Germinal center (tissue), 1 donor: Measurements from ENCODE around the gene KIF3B.
"Not testable (repeated sequence)": the region's sequence is repeated elsewhere in the genome, so short reads cannot be mapped to it uniquely, and the experiment has no call there.

Experiments used
- DNase-seq: peaks from one replicate; pipeline ENCODE4 v3.0.0; 2012; ENCODE audit warnings: mixed read lengths, low spot score

KIF3B gene

DNA sequence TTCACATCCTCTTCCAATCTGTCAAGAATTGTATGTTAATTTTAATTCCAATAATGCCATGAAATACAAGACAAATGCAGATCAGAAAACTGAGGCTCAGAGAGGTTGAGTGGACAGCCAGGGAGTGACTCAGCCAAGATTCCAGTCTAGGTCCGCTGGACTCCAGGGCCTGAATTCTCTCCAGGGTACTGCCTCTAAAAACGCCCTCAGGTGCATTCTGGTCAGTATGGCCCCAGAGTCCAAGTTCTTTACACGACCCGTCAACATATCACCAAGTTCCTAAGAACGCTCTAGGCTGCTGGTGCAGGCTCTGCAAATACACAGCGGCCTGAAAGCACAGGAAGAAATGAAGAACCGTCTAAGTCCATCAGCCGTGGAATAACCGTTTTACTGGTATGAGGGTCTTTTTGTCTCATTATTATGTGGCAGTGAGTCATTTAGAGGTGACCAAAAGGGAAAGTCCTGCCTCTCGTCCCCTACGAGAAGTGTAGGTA, 80.0 kb downstream of the KIF3B start:
- no peak for DNase-seq

DNA sequence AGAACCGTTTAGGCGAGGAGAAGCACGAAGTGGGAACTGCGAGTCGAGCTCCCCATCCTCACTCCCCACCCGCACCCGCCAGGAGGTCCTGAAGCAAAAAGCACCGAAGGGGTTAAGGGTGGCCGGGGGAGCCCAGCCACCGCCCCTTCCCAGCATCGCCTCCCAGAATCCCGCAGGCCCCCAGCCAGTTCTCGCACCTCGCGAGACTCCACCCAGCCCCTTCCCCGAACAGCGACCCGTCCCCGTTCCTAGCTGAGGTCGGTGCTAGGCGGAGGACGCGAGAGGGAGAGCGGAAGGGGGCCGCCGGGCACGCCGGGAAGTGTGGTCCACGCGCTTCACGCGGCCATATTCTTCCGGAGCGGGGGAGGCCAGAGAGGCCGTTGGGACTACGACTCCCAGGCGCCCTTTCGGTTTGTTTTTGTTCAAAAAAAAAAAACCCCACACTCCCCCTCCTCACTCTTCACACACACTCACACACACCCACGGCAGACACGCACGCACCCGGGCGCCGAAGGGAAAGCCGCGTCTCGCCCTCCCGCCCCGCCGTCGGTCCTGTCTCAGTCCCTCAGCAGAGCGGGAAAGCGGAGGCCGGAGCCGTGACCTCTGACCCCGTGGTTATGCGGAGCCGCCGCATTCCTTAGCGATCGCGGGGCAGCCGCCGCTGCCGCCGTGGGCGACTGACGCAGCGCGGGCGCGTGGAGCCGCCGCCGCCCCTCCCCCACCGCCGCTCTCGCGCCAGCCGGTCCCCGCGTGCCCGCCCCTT, 80.6 kb downstream of the KIF3B start, which contains the start of gene ASXL1:
ASXL1 (plus strand) TSS at position 463 of the 763 bp plus-strand sequence. CDS start 445 bp downstream, outside the sequence.
- peak; percentile 91 for DNase-seq

DNA sequence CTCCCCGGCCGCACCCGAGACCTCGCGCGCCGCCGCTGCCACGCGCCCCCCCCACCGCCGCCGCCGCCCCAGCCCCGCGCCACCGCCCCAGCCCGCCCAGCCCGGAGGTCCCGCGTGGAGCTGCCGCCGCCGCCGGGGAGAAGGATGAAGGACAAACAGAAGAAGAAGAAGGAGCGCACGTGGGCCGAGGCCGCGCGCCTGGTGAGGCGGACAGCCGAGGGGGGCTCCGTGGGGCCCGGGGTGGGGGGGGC, 81.1 kb downstream of the KIF3B start:
- DNase-seq: no peak

GRCh38 chr20:32358883-32359632, 81.6 kb downstream of the KIF3B start:
- DNase-seq: peak; percentile 81

- no peak for DNase-seq
Observed at GRCh38 chr20:32359633-32360332, 82.3 kb downstream of the KIF3B start.

GRCh38 chr20:32360333-32360634, 82.8 kb downstream of the KIF3B start:
- no peak for DNase-seq

DNA sequence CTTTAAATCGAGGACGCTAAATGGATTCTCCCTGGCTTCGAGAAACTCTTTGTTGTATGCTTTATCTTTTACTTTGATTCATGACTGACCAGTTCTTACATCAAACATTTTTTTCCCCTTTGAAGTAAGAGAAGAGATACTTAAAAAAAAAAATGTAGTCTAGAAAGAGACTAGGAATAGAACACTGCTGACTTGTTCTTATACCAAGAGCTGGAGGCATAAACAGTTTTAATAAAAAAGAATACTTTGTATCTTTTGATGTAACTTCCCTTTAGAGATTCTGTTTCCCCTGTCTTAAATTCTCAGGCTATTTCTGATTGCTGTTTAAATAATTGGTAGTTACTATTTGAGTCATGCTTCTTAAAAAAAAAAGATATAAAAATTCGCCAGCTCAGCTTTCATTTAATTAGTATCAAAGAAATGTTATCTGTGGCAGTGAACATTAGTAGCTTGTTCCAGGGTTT, 85.5 kb downstream of the KIF3B start:
- DNase-seq: no peak

DNA sequence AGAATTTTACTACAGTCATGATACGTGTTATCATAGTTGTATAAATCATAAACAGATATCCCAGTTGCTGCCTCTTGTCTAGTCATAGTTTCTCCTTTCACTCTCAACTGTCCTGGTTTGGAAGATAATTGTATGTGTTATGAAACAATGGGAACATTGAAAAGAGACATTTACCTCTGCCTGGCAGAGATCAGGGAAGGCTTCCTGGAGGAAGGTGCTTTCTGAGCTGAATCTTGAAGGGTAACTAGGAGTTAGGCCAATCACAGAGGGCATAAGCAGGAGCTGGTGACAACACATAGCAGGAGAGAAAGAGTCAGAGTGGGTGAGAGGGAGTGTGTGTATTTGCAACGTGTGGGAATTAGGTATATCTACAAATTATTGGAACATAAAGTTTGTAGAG, 86.0 kb downstream of the KIF3B start:
- no peak for DNase-seq

DNA sequence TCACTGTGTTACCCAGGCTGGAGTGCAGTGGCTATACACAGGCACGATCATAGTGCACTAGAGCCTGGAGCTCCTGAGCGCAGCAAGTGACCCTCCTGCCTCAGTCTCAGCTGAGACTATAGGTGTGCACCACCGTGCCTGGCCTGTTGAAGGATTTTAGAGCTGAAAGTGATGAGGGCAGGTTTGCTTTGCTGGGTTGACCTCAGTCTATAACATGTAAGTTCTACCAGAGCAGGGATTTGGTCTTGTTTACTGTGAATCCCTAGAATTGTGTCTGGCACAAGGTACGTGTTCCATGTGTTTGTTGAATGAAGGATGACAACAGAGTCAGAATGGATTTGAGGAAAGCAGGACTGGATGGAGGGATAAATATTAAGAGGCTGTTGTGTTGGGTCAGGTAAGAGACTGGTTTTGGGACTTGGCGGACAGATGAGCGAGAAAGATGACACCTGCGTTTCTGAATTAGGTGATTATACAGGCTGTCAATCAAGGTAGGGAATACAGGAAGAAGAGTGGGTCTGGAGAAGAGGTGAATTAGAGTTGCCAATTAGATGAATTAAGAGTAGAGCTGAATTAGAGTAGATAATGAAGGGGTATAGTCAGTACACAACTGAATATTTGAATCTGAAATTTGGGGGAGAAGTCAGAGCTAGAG, 87.2 kb downstream of the KIF3B start:
- DNase-seq: no peak

DNA sequence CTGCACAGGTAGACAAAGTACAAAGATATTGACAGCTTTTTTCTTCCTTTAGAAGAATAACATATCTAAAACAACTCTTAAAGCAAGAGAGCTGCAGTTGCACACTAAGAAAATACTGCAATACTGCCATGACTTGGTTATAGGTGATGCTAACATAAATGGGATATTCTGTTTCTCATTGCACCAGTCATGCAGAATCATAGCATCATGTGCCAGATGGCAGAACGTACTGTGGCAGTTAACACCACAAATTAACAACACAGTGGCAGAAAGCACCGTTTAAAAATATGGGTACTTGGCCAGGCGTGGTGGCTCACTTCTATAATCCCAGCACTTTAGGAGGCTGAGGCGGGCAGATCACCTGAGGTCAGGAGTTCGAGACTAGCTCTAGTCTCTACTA, 88.1 kb downstream of the KIF3B start:
- DNase-seq: no peak

GRCh38 chr20:32366380-32366779, 88.9 kb downstream of the KIF3B start:
- DNase-seq: no peak

DNA sequence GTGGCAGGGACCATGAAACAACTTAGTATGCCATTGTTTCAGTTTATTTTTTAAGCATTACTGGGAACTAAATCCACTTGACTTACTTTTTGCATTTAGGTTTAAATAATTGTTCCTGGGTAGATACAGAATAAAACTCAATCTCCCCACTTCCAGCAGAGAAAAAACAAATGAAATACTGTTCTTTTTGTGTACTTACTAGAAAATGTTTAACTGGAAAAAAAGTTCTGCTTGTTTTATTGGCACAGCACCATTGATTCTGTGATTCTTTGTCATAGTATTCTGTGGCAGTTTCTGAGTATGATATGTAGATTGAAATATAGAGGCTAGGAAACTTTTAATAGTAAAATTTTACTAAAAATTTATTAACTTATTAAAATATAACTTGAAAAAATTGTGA, 90.9 kb downstream of the KIF3B start:
- no peak for DNase-seq

GRCh38 chr20:32368925-32369324, 91.5 kb downstream of the KIF3B start:
- no peak for DNase-seq

DNA sequence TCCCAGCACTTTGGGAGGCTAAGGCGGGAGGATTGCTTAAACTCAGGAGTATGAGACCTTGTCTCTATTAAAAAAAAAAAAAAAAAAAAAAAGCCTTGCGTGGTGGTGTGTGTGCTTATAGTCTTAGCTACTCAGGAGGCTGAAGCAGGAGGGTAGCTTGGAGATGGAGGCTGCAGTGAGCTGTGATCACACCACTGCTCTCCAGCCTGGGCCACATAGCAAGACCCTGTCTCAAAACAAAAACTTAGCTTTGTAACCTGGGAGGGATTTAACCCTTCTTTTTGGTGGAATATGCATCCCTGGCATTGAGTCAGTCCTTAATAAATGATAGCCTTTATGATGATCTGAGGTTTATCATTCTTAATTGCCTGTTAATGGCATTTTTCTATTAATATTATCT, 93.4 kb downstream of the KIF3B start:
- DNase-seq: no peak

DNA sequence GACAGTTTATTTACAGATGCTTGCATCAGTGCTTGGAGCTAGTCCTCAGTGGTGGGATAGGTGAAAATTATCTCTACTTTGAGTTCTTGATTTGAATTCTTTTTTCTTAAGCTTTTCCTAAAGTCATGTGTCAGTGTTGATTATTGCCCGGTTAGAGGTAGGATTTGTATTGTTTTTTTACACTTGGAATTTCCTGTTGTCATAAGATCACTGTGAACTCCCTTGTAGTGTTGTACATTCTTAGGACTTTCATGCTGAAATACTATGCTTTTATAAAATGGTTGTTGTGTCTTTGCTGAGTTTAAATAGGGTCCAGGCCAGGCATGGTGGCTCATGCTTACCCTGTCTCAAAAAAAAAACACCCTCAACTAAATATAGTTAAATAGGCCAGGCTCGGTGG, 101.0 kb downstream of the KIF3B start:
- no peak for DNase-seq

DNA sequence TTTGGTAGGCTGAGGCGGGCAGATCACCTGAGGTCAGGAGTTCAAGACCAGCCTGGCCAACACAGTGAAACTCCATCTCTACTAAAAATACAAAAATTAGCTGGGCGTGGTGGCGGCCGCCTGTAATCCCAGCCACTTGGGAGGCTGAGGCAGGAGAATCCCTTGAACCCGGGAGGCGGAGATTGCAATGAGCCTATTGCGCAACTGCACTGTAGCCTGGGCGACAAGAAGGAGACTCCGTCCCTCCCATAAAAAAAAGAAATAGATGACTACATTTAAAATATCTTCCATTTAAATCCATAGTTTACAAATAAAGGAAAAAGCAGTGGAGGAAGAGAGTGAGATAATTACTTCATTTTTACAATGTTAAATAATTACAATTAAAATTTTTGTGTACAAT, 102.6 kb downstream of the KIF3B start:
- not testable (repeated sequence) for DNase-seq

DNA sequence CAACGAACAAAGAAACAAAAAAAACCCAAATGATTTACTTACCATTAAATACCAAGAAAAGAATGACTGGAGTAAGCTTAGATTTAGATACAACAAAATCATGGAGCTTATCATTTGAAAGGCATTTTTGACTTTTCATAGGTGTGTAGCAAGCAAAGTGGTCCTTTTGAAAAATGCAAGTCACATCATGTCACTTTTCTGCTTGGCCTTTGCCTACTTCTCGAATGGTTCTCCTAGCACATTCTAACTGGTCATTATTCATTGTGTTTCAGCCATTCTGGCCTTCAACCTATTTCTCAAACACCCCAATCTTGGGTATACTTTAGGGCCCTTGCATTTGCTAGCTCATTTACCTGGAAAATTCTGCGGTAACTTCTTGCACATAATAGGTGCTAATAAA, 103.3 kb downstream of the KIF3B start:
- DNase-seq: no peak

DNA sequence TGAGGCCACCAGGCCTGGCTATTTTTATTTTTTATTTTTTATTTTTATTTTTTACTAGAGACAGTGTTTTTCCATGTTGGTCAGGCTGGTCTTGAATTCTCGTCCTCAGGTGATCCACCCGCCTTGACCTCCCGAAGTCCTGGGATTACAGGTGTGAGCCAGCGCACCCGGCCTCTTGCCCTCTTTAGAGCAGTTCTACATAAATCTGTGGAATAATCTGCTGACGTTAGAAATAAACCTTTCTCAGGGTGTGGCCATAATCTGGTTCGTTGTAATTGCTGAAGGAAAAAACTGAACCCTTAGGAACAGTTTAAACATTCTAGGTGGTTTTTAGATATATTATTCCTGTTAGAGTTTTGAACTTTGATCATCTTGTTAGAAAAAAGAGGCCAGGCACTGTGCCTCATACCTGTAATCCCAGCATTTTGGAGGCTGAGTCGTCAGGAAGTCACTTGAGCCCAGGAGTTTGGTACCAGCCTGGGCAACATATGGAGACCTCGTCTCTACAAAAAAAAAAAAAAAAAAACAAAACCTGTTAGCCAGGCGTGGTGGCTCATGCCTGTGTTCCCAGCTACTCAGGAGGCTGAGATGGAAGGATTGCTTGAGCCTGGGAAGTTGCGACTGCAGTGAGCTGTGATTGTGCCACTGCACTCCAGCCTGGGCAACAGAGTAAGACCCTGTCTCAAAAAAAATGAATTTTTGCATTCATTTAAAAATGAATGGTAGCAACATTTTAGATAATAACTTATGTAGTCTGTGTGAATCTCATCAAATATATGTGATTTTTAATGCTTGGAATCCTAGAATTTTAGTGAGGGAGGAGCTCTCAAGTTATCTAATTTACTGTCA, 104.9 kb downstream of the KIF3B start:
- DNase-seq: no peak

GRCh38 chr20:32383441-32383840, 106.0 kb downstream of the KIF3B start:
- DNase-seq: not testable (repeated sequence)
